CD14-positive monocyte (primary cell): ENCODE results near the gene CSF1R. TPM values are rescaled to one million over a fixed set of nuclear protein-coding genes. Genes with fewer than 3 reads are reported as not detected.

ENCODE experiments used
- DNase-seq, 3 donors: peaks; one replicate each; pipeline ENCODE4 v3.0.0-alpha.2; 2011 to 2022
- H2AFZ ChIP-seq: 2 replicates; pipeline ENCODE4 v1.6.0; 2012; ENCODE audit warnings: mild to moderate bottlenecking, low read depth, low read length, inconsistent platforms; ENCODE audit not compliant: insufficient read depth, poor library complexity, severe bottlenecking
- H3K27ac ChIP-seq, 2 donors: 1 replicate in 1 of 2; 2 replicates in 1 of 2; pipeline ENCODE4 v1.5.1; 2012 to 2013; ENCODE audit warnings: low read length in 2 of 2, control low read depth in 1 of 2, inconsistent platforms in 1 of 2, low read depth in 1 of 2, mild to moderate bottlenecking in 1 of 2
- H3K27me3 ChIP-seq, 2 donors: one replicate each; pipeline versions ENCODE4 v1.6.0 to v1.6.1; 2011 to 2013; ENCODE audit warnings: low read length in 2 of 2; ENCODE audit not compliant: control insufficient read depth in 2 of 2, insufficient read depth in 2 of 2
- H3K36me3 ChIP-seq, 2 donors: replicated peaks in 1 of 2; 1 replicate in 1 of 2; 2 replicates in 1 of 2; pipeline versions ENCODE4 v1.5.1 to v1.6.1; 2012 to 2013; ENCODE audit warnings: low read length in 2 of 2, control low read depth in 1 of 2, inconsistent platforms in 1 of 2, mild to moderate bottlenecking in 1 of 2; ENCODE audit not compliant: insufficient read depth in 2 of 2, control insufficient read depth in 1 of 2
- H3K4me1 ChIP-seq, 2 donors: 1 replicate in 1 of 2; 2 replicates in 1 of 2; pipeline versions ENCODE4 v1.5.1 to v1.6.1; 2012 to 2013; ENCODE audit warnings: low read length in 2 of 2, control low read depth in 1 of 2, inconsistent platforms in 1 of 2, mild to moderate bottlenecking in 1 of 2, moderate library complexity in 1 of 2; ENCODE audit not compliant: insufficient read depth in 2 of 2, control insufficient read depth in 1 of 2
- H3K4me2 ChIP-seq: replicated peaks from 2 replicates; pipeline ENCODE3; 2012; ENCODE audit warnings: low read length, moderate library complexity, mild to moderate bottlenecking; ENCODE audit not compliant: poor library complexity, severe bottlenecking; ENCODE audit errors: extremely low read depth
- H3K4me3 ChIP-seq, 3 experiments: fragments of 200-600 bp in 1 of 3; sonication (generic) in 1 of 3; replicated peaks in 1 of 3; 1 replicate in 2 of 3; 2 replicates in 1 of 3; pipeline ENCODE4 v1.5.1; 2011 to 2013; ENCODE audit warnings: low read length in 3 of 3, mild to moderate bottlenecking in 3 of 3, control low read depth in 2 of 3, low read depth in 2 of 3, inconsistent platforms in 1 of 3, moderate library complexity in 1 of 3
- H3K79me2 ChIP-seq: 2 replicates; pipeline ENCODE4 v1.6.0; 2012; ENCODE audit warnings: mild to moderate bottlenecking, control low read depth, inconsistent platforms, low read length, moderate library complexity; ENCODE audit not compliant: insufficient read depth
- H3K9ac ChIP-seq: 2 replicates; pipeline ENCODE4 v1.6.0; 2017; ENCODE audit warnings: low read length, mild to moderate bottlenecking; ENCODE audit not compliant: insufficient read depth, poor library complexity, severe bottlenecking
- H3K9me3 ChIP-seq, 2 donors: replicated peaks in 1 of 2; 1 replicate in 1 of 2; 2 replicates in 1 of 2; pipeline versions ENCODE4 v1.5.1 to v1.6.1; 2012 to 2013; ENCODE audit warnings: low read length in 2 of 2, control low read depth in 1 of 2; ENCODE audit not compliant: control insufficient read depth in 1 of 2, insufficient read depth in 1 of 2
- H4K20me1 ChIP-seq: 2 replicates; pipeline ENCODE4 v1.6.0; 2012; ENCODE audit warnings: mild to moderate bottlenecking, low read length, control low read depth, moderate library complexity; ENCODE audit not compliant: insufficient read depth
- H3K27ac Mint-ChIP-seq, 7 donors: one replicate each; pipeline ENCODE4 v1.8.0; 2020; ENCODE audit warnings: mild to moderate bottlenecking in 7 of 7, mixed read lengths in 7 of 7, moderate library complexity in 6 of 7, inconsistent platforms in 2 of 7
- H3K27me3 Mint-ChIP-seq, 3 donors: one replicate each; pipeline ENCODE4 v1.8.0; 2021 to 2022; ENCODE audit warnings: low read depth in 3 of 3, mild to moderate bottlenecking in 3 of 3, mixed read lengths in 3 of 3, moderate library complexity in 3 of 3, inconsistent platforms in 1 of 3
- H3K36me3 Mint-ChIP-seq, 2 donors: one replicate each; pipeline ENCODE4 v1.8.0; 2020; ENCODE audit warnings: mixed read lengths in 2 of 2, inconsistent platforms in 1 of 2, mild to moderate bottlenecking in 1 of 2
- H3K4me1 Mint-ChIP-seq: one replicate; pipeline ENCODE4 v1.8.0; 2020; ENCODE audit warnings: mild to moderate bottlenecking, mixed read lengths
- H3K4me3 Mint-ChIP-seq, 2 donors: one replicate each; pipeline ENCODE4 v1.8.0; 2020; ENCODE audit warnings: mild to moderate bottlenecking in 2 of 2, mixed read lengths in 2 of 2, moderate library complexity in 1 of 2
- H3K9me3 Mint-ChIP-seq, 7 donors: one replicate each; pipeline ENCODE4 v1.8.0; 2020 to 2022; ENCODE audit warnings: mixed read lengths in 7 of 7, mild to moderate bottlenecking in 6 of 7, moderate library complexity in 6 of 7, inconsistent platforms in 2 of 7
- CTCF ChIP-seq: fragments of 200-600 bp; IDR thresholded peaks from one replicate; pipeline ENCODE4 v1.8.0; 2022; ENCODE audit warnings: antibody characterized with exemption, mild to moderate bottlenecking
- WGBS: methylation state at CpG from one replicate; pipeline ENCODE4 v1.1.5; 2013; ENCODE audit warnings: missing lambda C conversion rate; ENCODE audit not compliant: insufficient coverage; 5-methylcytosine and 5-hydroxymethylcytosine counted together
- intact Hi-C, 2 donors: fragments of 100-400 bp; cut with micrococcal nuclease; formaldehyde crosslinking; loops; one replicate each; pipeline versions ENCODE4 v1.15.0 to v1.15.1; 2023
- polyA plus RNA-seq, 3 donors: library from polyadenylated mRNA; depleted of rRNA in 1 of 3; unstranded in 2 of 3; stranded (reverse) in 1 of 3; fragments of 300-500 nt in 2 of 3; fragments of >200 nt in 1 of 3; fragmentation: Illumina TruSeq in 2 of 3; gene quantifications; 1 replicate in 2 of 3; 2 replicates in 1 of 3; pipeline ENCODE4 v1.2.3, GENCODE V29; 2012 to 2021

CSF1R gene
- polyA plus RNA-seq, 3 donors: 180 to 332 (median 242) TPM

- Histone ChIP-seq H3K4me3 (peak overlapping the region; percentile 61 to 87 (median 81)), H3K27me3 (no peaks in the 10 kb centered on the region), H2AFZ (no peak overlapping the region), H3K4me1 (peaks cover 60 to 68% of the 10 kb centered on the region in 2 donors), H3K36me3 (peaks cover 36% of the 10 kb centered on the region in 2 donors), H3K9ac (peak overlapping the region; percentile 58), H4K20me1 (peaks cover 76% of the 10 kb centered on the region), H3K79me2 (peaks cover 97% of the 10 kb centered on the region), H3K9me3 (no peaks in the 10 kb centered on the region), H3K27ac (peak overlapping the region; percentile 65 to 83), H3K4me2 (peak overlapping the region; percentile 88)
- Mint-ChIP-seq H3K36me3 (peaks cover 29 to 35% of the 10 kb centered on the region in 2 donors), H3K4me3 (peak overlapping the region; percentile 96 to 98), H3K4me1 (peaks cover 84% of the 10 kb centered on the region), H3K27ac (peak overlapping the region; percentile 91 to 96 (median 94)), H3K9me3 (peaks cover 0 to 2% (median 0%) of the 10 kb centered on the region in 7 donors), H3K27me3 (peaks cover 0 to 7% (median 5%) of the 10 kb centered on the region in 3 donors)
- intact Hi-C loops: no loop called here
- no peak for TF ChIP-seq CTCF
- peak in 2 of 3 donors; percentile 44 to 48 for DNase-seq
- 2% methylated on average over 5 of the region's 6 CpGs for WGBS
Observed at GRCh38 chr5:150082889-150083288, 3.5 kb downstream of the CSF1R start.

DNA sequence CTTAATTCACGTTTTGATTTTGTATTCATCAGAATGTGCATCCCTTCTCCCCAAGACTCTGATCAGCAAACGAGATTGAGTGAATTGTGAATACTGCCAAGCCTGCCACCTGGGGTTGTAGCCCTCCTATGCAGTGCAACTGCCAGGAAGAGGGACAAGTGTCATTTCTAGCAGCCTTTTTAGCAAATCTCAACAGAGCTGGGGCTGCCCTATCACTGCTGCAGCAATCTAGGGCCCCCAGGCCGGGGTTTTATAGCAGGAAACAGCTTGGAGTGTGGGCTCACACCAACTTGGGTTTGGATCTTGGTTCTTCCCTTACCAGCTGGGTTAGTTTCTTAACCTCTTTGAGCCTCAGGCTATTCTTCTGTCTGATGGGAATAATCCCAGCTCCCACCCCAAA, 4.0 kb downstream of the CSF1R start:
- peak overlapping the region; percentile 88 for H3K4me2 ChIP-seq
- H3K9ac ChIP-seq: peak overlapping the region; percentile 58

More for the DNA sequence above, 4.0 kb downstream of the CSF1R start:
- Histone ChIP-seq H3K9me3 (no peaks in the 10 kb centered on the region), H3K4me1 (peaks cover 55 to 62% of the 10 kb centered on the region in 2 donors), H3K27me3 (no peaks in the 10 kb centered on the region), H3K79me2 (peaks cover 95% of the 10 kb centered on the region), H3K4me3 (peak overlapping the region; percentile 61 to 87 (median 81)), H2AFZ (no peak overlapping the region), H4K20me1 (peaks cover 81% of the 10 kb centered on the region), H3K36me3 (peaks cover 41% of the 10 kb centered on the region in 2 donors), H3K27ac (peak overlapping the region; percentile 65 to 83)
- TF ChIP-seq CTCF: no peak
- peaks cover 0 to 7% (median 3%) of the 10 kb centered on the region in 3 donors for H3K27me3 Mint-ChIP-seq
- no peak for DNase-seq
- H3K27ac Mint-ChIP-seq: peak overlapping the region; percentile 91 to 96 (median 94)
- H3K9me3 Mint-ChIP-seq: peaks cover 0 to 2% (median 0%) of the 10 kb centered on the region in 7 donors
- peaks cover 80% of the 10 kb centered on the region for H3K4me1 Mint-ChIP-seq
- intact Hi-C loops: no loop called here
- H3K36me3 Mint-ChIP-seq: peaks cover 29 to 35% of the 10 kb centered on the region in 2 donors
- H3K4me3 Mint-ChIP-seq: peak overlapping the region; percentile 96 to 98
- 8% methylated on average over 2 of the region's 3 CpGs for WGBS
